Body of pancreas (tissue), 4 donors: Measurements from ENCODE around the gene NID2.

Experiments used
- POLR2A ChIP-seq, 3 donors: fragments of 450-650 bp; IDR thresholded peaks; one replicate each; pipeline ENCODE4 v1.6.1; 2016; ENCODE audit warnings: antibody characterized with exemption in 3 of 3, mild to moderate bottlenecking in 2 of 3
- TF ChIP-seq, protein P1 (sequence below), 7 experiments: fragments of 450-650 bp in 4 of 7; fragments of 200-600 bp in 3 of 7; sonication (generic) in 3 of 7; IDR thresholded peaks; one replicate each; pipeline ENCODE4 v1.5.1; 2016 to 2019; ENCODE audit warnings: antibody characterized with exemption in 7 of 7

DNA sequence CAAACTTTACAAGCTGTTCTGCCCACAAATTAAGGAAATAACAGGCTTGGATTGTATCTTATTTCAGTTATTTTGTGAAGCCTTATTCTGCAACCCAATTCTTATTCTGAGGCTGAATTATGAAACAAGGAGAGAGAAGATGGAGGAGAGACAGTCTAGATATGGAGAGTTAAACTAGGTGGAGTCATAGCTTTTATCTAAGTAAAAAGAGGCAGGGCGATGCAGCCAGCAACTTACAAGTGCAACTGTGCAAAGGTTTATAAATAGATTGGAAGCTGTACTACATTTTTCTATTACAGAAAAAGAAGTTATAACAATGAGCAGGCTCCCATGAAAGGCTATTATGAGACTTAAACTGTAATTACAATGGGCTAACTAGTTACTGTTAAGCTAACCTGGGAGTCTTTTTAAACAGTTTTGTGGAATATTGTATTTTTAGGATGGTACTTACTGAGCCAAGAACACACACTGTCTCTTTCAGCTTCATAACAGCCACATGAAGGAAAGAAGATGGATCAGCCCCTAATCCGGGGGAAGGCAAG lies 22.4 kb downstream of the NID2 start:
- TF ChIP-seq, protein P1, sequence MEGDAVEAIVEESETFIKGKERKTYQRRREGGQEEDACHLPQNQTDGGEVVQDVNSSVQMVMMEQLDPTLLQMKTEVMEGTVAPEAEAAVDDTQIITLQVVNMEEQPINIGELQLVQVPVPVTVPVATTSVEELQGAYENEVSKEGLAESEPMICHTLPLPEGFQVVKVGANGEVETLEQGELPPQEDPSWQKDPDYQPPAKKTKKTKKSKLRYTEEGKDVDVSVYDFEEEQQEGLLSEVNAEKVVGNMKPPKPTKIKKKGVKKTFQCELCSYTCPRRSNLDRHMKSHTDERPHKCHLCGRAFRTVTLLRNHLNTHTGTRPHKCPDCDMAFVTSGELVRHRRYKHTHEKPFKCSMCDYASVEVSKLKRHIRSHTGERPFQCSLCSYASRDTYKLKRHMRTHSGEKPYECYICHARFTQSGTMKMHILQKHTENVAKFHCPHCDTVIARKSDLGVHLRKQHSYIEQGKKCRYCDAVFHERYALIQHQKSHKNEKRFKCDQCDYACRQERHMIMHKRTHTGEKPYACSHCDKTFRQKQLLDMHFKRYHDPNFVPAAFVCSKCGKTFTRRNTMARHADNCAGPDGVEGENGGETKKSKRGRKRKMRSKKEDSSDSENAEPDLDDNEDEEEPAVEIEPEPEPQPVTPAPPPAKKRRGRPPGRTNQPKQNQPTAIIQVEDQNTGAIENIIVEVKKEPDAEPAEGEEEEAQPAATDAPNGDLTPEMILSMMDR (IDR thresholded peaks at IDR 0.05), result no peak
- TF ChIP-seq POLR2A (IDR thresholded peaks at IDR 0.05), result no peak
